Kidney epithelial cell (primary cell): ENCODE results near the gene DUSP2. TPM values are rescaled to one million over a fixed set of nuclear protein-coding genes. Genes with fewer than 3 reads are reported as not detected.

Experiments used
- DNase-seq: peaks from one replicate; pipeline ENCODE4 v3.0.0-alpha.2; 2010; ENCODE audit warnings: low read depth
- H3K27me3 ChIP-seq: 2 replicates; pipeline ENCODE4 v1.6.0; 2011; ENCODE audit warnings: low read length; ENCODE audit not compliant: control insufficient read depth, insufficient read depth
- H3K36me3 ChIP-seq: 2 replicates; pipeline ENCODE4 v1.5.1; 2011; ENCODE audit warnings: low read length; ENCODE audit not compliant: control insufficient read depth, insufficient read depth
- H3K4me3 ChIP-seq: 2 replicates; pipeline ENCODE4 v1.5.1; 2011; ENCODE audit warnings: low read depth, mild to moderate bottlenecking, control low read depth, low read length
- CTCF ChIP-seq: IDR thresholded peaks from 2 replicates; pipeline ENCODE4 v1.5.1; 2011; ENCODE audit warnings: mild to moderate bottlenecking, moderate library complexity, low read length, control low read depth, inconsistent platforms; ENCODE audit not compliant: insufficient read depth, poor library complexity, severe bottlenecking
- total RNA-seq: library from RNA; depleted of rRNA; stranded (reverse); fragments of >200 nt; gene quantifications from 2 replicates; pipeline ENCODE4 v1.2.3, GENCODE V29; 2015

Gene DUSP2
- total RNA-seq, 1 donor from 2014 or later, result 1.7 TPM

DNA sequence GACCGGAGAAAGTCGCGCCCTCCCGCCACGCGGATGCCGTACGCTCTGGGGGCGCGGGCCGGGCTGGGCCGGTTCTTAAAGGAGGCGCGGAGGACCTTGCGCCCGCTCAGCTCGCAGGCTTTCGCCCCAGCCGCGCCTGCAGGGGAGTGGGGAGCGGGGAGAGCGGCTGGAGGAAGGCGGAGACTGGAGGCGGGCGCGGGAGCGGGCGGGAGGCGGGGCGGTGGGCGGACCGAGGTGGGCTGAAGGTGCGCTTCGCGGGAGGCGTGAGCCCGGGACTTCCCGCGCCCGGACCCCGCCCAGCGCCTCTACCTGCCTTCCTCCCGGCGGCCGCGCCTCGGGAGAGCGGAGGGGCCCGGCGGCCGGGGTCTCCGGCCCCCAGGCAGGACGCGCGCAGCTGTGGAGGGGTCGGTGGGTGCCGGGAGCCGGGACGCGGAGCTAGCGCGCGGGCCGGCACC is 28.8 kb downstream of the DUSP2 start, which contains the start of gene ADRA2B:
ADRA2B (minus strand) TSS at position 148 of the 455 bp plus-strand sequence. CDS start 422 bp downstream, outside the sequence.
- Histone ChIP-seq H3K27me3 (peaks cover 58% of the 10 kb centered on the region), H3K4me3 (peak within 1 kb of the TSS; percentile 31), H3K36me3 (no peaks in the 10 kb centered on the region)
- TF ChIP-seq CTCF, result no peak
- DNase-seq, result no peak

DNA sequence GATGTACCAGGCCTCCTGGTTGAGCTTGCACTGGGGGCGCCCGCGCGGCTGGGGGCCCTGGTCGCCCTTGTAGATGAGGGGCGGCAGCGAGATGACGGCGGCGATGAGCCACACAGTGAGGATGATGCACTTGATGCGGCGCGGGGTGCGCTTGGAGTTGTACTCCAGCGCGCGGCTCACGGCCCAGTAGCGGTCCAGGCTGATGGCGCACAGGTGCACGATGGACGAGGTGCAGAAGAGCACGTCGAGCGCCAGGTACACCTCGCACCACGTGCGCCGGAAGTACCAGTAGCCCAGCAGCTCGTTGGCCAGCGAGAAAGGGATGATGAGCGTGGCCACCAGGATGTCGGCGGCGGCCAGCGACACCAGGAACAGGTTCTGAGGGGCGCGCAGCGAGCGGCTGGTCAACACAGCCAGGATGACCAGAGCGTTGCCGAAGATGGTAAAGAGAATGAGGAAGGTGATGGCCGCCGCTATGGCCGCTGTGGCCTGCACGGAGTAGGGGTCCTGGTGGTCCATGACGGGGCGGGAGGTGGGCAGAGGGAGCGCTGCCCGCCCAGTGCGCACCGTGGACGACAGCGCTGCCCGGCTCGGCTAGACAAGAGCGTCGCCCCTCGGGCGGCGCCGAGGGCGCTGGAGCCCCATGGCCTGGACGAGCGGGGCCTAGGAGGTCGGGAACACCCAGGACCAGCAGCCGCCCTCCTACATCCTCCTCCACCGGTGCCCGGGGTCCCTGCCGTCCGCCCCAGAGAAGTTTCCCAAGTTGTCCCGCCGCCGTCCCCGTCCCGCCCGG is 29.4 kb downstream of the DUSP2 start:
- H3K27me3 ChIP-seq, result peaks cover 55% of the 10 kb centered on the region
- no peak for TF ChIP-seq CTCF
- no peaks in the 10 kb centered on the region for H3K36me3 ChIP-seq
- peak overlapping the region; percentile 31 for H3K4me3 ChIP-seq
- DNase-seq, result no peak

DNA sequence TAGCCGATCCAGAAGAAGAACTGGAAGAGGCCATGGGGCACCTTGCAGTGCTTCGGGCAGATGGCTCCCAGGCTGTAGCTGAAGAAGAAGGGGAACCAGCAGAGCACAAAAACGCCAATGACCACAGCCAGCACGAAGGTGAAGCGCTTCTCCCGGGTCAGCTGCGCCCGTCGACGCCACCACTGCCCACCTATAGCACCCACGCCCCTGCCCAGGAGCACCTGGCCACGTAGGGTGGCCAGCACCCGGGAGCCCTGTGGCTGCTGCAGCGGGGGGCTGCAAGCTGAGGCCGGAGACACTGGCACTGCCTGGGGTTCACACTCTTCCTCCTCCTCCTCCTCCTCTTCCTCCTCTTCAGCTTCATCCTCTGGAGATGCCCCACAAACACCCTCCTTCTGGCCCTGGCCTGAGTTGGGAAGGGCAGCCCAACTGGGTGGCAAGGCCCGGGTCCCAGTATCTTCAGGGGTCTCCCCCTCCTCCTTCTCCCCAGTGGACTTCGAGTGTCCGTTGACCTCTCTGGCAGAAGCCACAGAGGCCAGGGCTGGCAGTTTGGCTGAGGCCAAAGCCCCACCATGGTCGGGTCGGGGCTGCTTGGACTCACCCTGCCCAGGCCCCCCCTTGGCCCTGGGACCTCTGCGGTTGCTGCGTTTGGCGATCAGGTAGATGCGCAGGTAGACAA is 30.2 kb downstream of the DUSP2 start:
- Histone ChIP-seq H3K36me3 (no peaks in the 10 kb centered on the region), H3K4me3 (no peak overlapping the region), H3K27me3 (peaks cover 47% of the 10 kb centered on the region)
- no peak for TF ChIP-seq CTCF
- no peak for DNase-seq

DNA sequence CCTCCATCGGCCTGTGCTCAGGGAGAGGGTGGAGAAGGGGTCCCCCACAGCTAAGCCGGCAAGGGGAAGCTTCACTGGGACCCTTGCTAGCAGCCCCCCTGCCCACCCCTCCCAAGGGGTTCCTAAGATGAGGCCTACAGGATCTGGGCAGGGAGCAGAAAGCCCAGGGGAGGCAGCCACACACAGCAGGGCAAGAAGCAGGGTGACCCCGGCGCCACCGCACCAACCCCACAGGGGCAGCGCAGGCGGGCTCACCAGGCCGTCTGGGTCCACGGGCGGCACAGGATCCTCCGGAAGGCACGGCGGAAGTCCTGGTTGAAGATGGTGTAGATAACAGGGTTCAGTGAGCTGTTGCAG is 30.7 kb downstream of the DUSP2 start:
- Histone ChIP-seq H3K36me3 (no peaks in the 10 kb centered on the region), H3K27me3 (peaks cover 42% of the 10 kb centered on the region), H3K4me3 (no peak overlapping the region)
- TF ChIP-seq CTCF, result no peak
- no peak for DNase-seq

DNA sequence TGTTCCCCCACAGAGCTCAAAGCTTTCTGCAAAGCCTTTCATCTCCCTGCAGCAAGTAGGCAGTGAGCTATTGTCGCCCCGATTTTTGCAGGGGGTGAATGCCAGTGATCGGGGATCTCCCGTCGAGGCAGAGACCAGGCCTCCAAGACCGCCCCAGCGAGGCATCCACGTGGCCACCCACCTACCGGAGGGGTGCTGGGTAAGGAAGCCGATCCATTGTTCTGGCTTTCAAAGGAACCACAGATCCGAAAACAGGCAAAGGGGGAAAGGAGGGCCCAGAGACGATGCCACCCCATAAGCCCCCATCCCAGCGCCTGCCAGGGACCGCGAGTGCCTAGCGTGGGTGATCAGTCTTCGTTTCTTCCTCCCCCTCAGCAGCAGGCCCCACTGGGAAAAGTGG is 31.3 kb downstream of the DUSP2 start:
- no peaks in the 10 kb centered on the region for H3K36me3 ChIP-seq
- no peak for TF ChIP-seq CTCF
- DNase-seq, result no peak
- no peak overlapping the region for H3K4me3 ChIP-seq
- H3K27me3 ChIP-seq, result peaks cover 36% of the 10 kb centered on the region
